Measurements from ENCODE around the gene WDR54. TPM values are rescaled to one million over a fixed set of nuclear protein-coding genes. Genes with fewer than 3 reads are reported as not detected.

Gene WDR54
- total RNA-seq, 1 experiment from 2014 or later = 54.9 TPM

DNA sequence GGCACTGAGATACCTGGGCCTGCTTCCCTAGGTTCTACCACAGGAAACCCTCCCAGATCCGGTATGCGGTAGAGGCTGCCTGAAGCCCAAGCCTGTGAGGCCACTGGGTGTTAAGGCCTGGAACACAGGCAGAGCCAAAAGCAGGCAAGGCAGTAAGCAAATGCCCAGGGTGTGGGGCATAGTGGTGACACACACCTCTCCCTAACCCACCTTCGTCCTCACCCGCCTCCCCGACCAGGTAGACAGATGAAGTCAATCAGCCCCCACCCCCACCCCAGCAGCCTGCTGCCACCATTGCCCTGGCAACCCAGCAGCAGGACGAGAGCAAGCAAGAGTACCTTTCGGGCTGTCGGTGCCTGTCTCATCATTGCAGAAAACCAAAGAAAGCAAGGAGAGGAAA lies 47.5 kb upstream of the WDR54 start:
- CTCF ChIA-PET = no interaction called here
- H2AFZ ChIP-seq (ENCODE audit: low read depth, low read length, poor library complexity, severe bottlenecking) = no peak overlapping the region

More for the DNA sequence above, 47.5 kb upstream of the WDR54 start:
- no peak overlapping the region for H3K27ac ChIP-seq (ENCODE audit: low read depth, low read length)
- no peaks in the 10 kb centered on the region for H3K79me2 ChIP-seq (ENCODE audit: insufficient read depth, low read length)
- H3K9me3 ChIP-seq (ENCODE audit: control insufficient read depth in 1 of 2, insufficient read depth in 1 of 2, low read depth in 1 of 2, low read length in 2 of 2) = no peaks in the 10 kb centered on the region
- H3K4me3 ChIP-seq (replicated peaks in 1 of 2; ENCODE audit: low read depth in 1 of 2, low read length in 2 of 2) = no peak overlapping the region
- no TSS peak for BruUV-seq (replicated peaks)
- H3K9ac ChIP-seq (ENCODE audit: low read length) = no peak overlapping the region
- no peak overlapping the region for H3K4me2 ChIP-seq (ENCODE audit: low read length)
- intact Hi-C loops (cut with micrococcal nuclease) = no loop called here
- no peaks in the 10 kb centered on the region for H3K4me1 ChIP-seq (ENCODE audit: control insufficient read depth in 1 of 2, insufficient read depth in 2 of 2, low read length in 2 of 2)
- RAD21 ChIA-PET (ENCODE audit: low non-redundant PET in 1 of 2, low total read pairs in 2 of 2, uncharacterized antibody in 2 of 2, unreplicated experiment in 2 of 2) = no interaction called here
- no peaks in the 10 kb centered on the region for H3K9me2 ChIP-seq (ENCODE audit: insufficient read depth)
- POLR2A ChIA-PET = no interaction called here
- no peaks in the 10 kb centered on the region for H3K27me3 ChIP-seq (ENCODE audit: insufficient read depth, low read length)
- no peak for DNase-seq (ENCODE audit: low read depth, low spot score)
- peaks cover 3 to 27% of the 10 kb centered on the region in 2 experiments; a peak in 2 of 4 replicates for H3K36me3 ChIP-seq (ENCODE audit: control insufficient read depth in 1 of 2, insufficient read depth in 2 of 2, low read length in 2 of 2)
- no peak for TF ChIP-seq EGR1 (IDR thresholded peaks at IDR 0.05; ENCODE audit: low read depth)
- TF ChIP-seq CBX3 (IDR thresholded peaks at IDR 0.05; ENCODE audit: low read depth) = no peak
- no peak for TF ChIP-seq CEBPB (IDR thresholded peaks at IDR 0.05; ENCODE audit: low read depth)
- TF ChIP-seq RAD21 (IDR thresholded peaks at IDR 0.05; ENCODE audit: low read depth) = no peak
- TF ChIP-seq FOSL1 (IDR thresholded peaks at IDR 0.05; ENCODE audit: low read depth) = no peak
- no peak for TF ChIP-seq CTCF (IDR thresholded peaks at IDR 0.05 in 2 of 3, conservative IDR thresholded peaks at IDR 0.05 in 1 of 3; ENCODE audit: borderline replicate concordance in 1 of 3, insufficient read depth in 1 of 3, low read depth in 2 of 3, low read length in 2 of 3)
- TF ChIP-seq SP1 (IDR thresholded peaks at IDR 0.05; ENCODE audit: low read depth) = no peak
- TF ChIP-seq EZH2phosphoT487 (IDR thresholded peaks at IDR 0.05; ENCODE audit: borderline replicate concordance) = no peak
- TF ChIP-seq, protein P1, sequence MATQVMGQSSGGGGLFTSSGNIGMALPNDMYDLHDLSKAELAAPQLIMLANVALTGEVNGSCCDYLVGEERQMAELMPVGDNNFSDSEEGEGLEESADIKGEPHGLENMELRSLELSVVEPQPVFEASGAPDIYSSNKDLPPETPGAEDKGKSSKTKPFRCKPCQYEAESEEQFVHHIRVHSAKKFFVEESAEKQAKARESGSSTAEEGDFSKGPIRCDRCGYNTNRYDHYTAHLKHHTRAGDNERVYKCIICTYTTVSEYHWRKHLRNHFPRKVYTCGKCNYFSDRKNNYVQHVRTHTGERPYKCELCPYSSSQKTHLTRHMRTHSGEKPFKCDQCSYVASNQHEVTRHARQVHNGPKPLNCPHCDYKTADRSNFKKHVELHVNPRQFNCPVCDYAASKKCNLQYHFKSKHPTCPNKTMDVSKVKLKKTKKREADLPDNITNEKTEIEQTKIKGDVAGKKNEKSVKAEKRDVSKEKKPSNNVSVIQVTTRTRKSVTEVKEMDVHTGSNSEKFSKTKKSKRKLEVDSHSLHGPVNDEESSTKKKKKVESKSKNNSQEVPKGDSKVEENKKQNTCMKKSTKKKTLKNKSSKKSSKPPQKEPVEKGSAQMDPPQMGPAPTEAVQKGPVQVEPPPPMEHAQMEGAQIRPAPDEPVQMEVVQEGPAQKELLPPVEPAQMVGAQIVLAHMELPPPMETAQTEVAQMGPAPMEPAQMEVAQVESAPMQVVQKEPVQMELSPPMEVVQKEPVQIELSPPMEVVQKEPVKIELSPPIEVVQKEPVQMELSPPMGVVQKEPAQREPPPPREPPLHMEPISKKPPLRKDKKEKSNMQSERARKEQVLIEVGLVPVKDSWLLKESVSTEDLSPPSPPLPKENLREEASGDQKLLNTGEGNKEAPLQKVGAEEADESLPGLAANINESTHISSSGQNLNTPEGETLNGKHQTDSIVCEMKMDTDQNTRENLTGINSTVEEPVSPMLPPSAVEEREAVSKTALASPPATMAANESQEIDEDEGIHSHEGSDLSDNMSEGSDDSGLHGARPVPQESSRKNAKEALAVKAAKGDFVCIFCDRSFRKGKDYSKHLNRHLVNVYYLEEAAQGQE (IDR thresholded peaks at IDR 0.05; ENCODE audit: low read depth) = no peak
- TF ChIP-seq POLR2AphosphoS5 (IDR thresholded peaks at IDR 0.05; ENCODE audit: low read depth, low read length) = no peak
- TF ChIP-seq, protein P2, sequence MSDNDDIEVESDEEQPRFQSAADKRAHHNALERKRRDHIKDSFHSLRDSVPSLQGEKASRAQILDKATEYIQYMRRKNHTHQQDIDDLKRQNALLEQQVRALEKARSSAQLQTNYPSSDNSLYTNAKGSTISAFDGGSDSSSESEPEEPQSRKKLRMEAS (IDR thresholded peaks at IDR 0.05) = no peak
- TF ChIP-seq, protein P3, sequence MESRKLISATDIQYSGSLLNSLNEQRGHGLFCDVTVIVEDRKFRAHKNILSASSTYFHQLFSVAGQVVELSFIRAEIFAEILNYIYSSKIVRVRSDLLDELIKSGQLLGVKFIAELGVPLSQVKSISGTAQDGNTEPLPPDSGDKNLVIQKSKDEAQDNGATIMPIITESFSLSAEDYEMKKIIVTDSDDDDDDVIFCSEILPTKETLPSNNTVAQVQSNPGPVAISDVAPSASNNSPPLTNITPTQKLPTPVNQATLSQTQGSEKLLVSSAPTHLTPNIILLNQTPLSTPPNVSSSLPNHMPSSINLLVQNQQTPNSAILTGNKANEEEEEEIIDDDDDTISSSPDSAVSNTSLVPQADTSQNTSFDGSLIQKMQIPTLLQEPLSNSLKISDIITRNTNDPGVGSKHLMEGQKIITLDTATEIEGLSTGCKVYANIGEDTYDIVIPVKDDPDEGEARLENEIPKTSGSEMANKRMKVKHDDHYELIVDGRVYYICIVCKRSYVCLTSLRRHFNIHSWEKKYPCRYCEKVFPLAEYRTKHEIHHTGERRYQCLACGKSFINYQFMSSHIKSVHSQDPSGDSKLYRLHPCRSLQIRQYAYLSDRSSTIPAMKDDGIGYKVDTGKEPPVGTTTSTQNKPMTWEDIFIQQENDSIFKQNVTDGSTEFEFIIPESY (IDR thresholded peaks at IDR 0.05; ENCODE audit: extremely low read depth, insufficient replicate concordance, low read length) = no peak
- no peak for TF ChIP-seq SRF (IDR thresholded peaks at IDR 0.05; ENCODE audit: low read depth)
- H4K20me1 ChIP-seq (ENCODE audit: insufficient read depth) = no peaks in the 10 kb centered on the region
- ATAC-seq = no peak

Measured in HCT116 (cell line).